Measurements from ENCODE around the gene AOPEP.
"Not testable (repeated sequence)": the region's sequence is repeated elsewhere in the genome, so short reads cannot be mapped to it uniquely, and the experiment has no call there.

AOPEP gene

DNA sequence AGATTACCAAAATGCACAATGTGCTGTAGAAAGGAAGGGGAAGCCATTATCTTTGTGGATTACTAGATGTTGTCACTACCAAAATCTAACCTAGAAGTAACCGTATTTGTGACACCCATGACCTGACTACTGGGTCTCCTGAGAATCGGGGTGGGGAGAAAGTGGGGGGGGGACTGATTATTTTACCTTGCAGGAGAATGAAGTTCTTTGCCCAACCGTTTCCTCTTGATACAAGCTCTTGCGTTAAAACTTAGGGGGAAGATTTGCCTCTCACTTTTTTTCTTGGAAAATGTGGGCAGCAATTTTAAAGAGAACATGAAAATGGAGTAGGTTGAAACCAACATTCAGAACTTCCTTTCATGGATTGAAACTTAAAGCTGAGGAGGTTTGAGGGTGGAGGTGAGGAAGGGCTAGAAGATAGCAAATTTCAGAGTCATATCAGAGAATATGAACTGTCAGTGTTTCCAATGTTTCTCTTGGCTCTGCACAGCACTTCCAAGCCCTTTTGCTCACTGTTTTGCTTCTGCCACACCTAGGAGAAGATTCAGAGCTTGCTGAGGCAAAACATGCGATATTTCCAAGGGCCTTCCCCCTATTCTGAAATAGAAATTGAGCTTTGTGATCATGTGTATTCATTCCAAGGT is 280.8 kb downstream of the AOPEP start:
- DNase-seq (ENCODE audit: low read depth, low spot score), result no peak
- H3K4me3 ChIP-seq (ENCODE audit: low read length), result no peak overlapping the region

DNA sequence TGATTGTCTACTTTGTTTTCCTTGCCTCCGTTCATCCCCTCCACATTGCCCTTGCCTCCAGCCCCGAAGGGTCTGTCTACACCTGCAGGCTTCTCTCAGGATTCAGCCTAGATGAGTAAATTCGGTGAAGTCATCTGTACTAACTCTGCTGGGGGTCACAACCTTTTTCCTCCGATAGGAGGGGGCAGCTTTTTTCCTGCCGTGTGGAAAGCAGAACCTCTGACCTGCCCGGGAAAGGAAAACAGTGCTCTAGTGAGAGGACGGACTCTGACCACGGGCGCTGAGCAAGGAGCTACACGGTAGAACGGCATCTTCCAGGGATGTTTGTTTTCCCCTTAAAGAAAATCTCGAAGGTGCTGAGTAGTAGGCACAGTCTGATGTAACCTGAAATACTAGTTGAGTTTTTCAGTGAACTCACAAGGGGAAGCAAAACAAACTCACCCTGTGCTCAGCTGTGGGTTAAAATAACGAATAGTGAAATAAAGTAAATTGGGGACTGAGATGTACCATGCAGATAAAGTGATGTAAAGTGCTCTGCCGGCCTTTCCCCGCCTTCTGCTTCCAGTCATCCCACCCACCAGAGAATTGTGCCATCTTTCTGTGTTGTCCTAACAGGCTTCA is 281.8 kb downstream of the AOPEP start:
- H3K4me3 ChIP-seq (ENCODE audit: low read length), result no peak overlapping the region
- DNase-seq (ENCODE audit: low read depth, low spot score), result no peak

DNA sequence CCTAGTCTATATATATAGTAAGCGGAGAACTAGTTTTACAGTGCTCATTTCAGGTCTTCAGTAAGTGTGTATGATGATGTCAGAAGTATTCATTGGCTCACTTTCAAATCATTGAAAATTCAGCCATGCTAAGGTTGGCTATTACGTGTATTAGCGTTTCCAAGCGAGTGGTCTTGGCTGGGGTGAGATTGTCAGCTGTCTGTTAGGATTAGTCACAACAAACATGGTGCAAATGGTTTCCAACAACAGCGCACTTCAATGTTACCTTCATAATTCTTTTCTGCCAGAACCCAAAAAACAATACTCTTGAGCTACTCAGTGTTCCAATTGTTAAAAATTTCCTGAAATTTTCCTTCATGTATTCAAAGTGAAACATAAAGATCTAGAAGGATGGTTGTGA is 283.0 kb downstream of the AOPEP start:
- DNase-seq (ENCODE audit: low read depth, low spot score), result no peak
- no peak overlapping the region for H3K4me3 ChIP-seq (ENCODE audit: low read length)

DNA sequence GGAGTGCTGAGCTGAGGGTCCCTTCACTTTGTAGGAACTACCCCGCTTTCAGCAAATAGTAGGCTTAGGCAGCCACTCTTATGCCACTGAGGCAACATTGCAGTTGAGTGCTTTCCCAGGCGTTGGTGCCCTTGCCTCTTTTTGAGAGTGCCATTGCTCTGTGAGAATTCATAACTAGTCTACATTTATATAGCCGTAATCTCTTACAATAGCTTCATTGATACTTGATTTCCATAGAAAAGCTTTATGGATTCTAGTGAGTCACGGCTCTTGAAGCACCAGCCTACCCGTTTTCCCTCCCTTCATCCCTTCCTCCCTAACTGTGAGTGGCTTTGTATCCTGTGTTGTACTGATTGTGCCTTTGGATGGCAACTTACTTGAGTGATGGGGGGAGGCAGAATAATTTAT is 283.9 kb downstream of the AOPEP start:
- H3K4me3 ChIP-seq (ENCODE audit: low read length), result no peak overlapping the region
- no peak for DNase-seq (ENCODE audit: low read depth, low spot score)

DNA sequence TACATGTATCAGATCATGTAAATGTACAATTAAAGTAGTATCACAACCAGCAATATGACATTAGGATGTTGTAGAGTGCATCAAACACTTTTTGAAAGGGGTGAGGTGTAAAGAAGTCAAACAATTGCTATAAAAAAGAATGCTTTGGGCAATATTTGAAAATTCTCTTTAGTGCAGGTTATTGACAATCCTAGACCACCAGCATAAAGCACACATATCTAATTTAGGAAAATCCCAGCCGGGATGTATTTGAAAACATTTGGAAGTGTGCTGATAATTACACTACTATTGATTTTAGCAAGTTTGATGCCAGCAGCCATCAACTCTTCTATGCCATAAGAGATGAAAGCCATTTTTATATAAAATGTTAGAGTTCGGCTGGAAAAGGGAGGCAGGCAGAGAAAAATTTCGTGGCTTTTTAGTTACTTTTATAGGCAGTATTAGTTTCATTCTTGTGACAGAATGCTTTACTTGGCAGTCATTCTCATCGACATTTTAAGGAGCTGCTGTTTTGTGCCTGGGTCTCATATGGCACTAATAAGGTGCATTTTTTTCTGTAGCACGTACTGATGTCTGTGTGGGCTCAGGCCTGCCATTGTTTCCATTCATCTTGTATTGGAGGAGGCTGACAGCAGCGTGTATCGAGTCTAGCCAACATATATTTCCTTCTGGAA is 285.7 kb downstream of the AOPEP start:
- H3K4me3 ChIP-seq (ENCODE audit: low read length), result no peak overlapping the region
- no peak for DNase-seq (ENCODE audit: low read depth, low spot score)

DNA sequence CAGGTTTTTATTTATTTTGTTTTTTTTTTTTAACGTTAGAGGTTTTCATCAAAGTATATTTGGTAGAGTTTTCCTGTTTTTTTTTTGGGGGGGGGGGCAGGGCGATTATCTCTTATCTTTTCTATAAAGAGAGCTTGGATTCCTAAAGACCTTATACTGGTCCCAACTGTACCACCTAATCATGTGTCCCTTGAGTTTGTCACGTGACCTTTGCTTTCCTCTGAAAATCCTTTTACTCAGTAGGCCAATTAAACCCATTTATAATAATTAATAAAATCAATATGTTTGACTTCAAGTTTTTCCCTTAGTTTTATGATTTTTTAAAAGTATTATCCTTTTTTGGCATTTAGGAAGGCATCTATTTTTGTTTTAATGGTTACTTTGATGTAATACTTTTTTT is 286.4 kb downstream of the AOPEP start:
- no peak overlapping the region for H3K4me3 ChIP-seq (ENCODE audit: low read length)
- no peak for DNase-seq (ENCODE audit: low read depth, low spot score)

DNA sequence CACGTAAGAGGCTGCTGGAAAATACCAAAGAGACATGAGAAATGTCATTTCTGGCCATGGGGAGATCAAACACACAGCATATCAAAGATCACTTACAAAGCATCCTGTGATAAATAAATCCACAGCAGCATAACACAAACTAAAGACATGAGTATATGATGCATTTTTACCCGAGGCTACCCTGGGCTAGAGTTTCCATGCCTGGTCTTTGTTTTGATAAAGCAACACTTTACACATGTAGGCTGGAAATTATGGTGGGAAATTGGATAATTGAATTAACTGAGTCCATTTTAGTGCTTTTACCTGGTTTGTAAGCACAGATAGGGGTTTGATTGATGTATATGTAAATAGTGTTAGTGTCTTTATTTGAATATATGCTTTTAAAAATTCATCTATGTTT is 288.4 kb downstream of the AOPEP start:
- no peak overlapping the region for H3K4me3 ChIP-seq (ENCODE audit: low read length)
- DNase-seq (ENCODE audit: low read depth, low spot score), result no peak

DNA sequence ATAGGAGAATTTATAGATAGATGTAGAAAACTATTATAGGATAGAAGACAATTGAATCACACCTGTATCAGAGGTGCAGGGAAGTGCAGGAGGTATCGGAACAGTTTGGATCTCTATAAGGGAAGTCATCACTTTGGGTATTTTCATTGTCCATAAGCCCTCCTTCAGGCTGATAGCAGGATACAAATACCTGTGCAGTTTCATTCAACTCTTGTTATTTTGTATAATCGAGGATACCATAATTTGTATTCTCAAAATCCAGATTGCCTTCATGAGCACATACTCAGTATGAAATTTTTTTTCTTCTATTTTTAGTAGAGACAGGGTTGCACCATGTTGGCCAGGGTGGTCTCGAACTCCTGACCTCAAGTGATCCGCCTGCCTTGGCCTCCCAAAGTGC is 289.1 kb downstream of the AOPEP start:
- H3K4me3 ChIP-seq (ENCODE audit: low read length), result no peak overlapping the region
- DNase-seq (ENCODE audit: low read depth, low spot score), result no peak

DNA sequence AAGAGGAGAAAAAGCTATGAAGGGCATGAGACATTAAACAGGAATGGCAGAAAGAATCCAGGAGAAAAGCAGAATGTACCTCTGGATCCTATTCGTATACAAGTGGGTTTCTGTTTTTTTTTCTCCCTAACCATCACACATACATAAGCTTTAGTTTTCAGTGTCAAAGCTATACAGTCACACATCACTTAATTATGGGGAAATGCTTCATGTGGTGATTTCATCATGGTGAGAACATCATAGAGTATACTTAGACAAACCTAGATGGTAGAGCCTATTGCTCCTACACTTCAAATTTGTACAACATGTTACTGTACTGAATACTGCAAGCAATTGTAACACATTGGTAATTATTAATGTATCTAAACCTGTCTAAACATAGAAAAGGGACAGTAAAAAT is 290.6 kb downstream of the AOPEP start:
- DNase-seq (ENCODE audit: low read depth, low spot score), result no peak
- no peak overlapping the region for H3K4me3 ChIP-seq (ENCODE audit: low read length)

DNA sequence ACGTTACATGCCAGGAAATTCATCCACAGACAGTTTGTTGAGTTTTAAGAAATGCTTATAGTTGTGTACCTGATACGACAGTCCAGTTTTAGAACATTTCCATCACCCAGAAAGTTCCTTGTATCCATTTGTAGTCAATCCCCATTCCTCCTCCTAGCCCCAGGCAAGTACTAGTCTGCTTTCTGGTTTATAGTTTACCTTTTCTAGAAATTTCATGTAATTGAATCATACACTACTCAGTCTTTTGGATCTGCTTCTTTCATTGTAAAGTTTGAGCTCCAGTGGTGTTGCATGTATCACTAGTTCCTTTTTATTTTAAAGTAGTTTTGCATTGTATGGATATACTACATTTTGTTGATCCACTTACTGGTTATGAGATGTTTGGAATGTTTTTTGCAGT is 291.2 kb downstream of the AOPEP start:
- no peak overlapping the region for H3K4me3 ChIP-seq (ENCODE audit: low read length)
- DNase-seq (ENCODE audit: low read depth, low spot score), result no peak

DNA sequence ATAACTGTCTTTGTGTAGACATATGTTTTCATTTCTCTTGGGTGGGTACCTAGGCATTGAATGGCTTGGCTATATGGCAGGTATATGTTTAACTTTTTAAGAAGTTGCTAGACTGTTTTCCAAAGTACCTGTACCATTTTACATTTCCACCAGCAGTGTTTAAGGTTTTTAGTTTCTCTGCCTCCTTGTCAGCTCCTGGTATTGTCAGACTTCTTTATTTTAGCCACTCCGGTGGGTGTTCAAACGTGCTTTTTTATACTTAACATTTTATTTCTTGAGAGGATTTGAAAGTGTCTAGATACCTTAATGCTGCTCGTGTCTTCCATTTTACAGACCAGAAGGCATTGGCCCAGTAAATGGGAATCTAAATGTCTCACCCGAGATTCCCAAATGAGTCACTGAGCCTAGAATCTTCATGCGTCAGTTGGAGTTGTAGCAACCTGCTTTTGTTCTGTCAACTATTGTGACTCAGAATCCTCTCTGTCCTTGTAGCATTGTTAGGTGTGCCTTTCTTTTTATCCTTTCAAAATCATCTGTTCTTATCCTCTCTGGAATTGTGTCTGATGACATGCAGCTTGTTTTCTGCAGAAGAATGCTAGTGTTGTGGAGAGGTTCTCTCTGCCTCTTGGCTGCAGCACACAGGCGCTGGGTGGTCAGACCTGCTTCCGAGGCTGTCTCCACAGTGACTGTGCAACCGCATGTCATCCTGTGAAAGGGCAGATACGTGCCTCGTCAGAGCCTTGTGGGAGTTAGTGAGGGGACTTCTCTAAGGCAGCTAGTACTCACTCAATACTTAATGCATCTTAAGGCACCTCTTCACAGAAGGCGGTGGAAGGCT is 291.8 kb downstream of the AOPEP start:
- no peak for DNase-seq (ENCODE audit: low read depth, low spot score)
- H3K4me3 ChIP-seq (ENCODE audit: low read length), result no peak overlapping the region

DNA sequence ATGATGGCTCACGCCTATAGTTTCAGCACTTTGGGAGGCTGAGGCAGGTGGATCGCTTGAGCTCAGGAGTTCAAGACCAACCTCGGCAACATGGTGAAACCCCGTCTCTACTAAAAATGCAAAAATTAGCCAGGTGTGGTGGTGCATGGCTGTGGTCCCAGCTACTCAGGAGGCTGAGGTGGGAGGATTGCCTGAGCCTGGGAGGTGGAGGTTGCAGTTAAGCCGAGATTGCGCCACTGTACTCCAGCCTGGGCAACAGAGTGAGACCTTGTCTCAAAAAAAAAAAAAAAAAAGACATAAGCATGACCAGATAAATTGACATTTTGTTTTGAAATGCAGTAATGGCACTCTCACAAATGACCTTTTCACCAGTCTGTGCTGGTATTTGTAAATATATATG is 294.1 kb downstream of the AOPEP start:
- not testable (repeated sequence) for H3K4me3 ChIP-seq (ENCODE audit: low read length); DNase-seq (ENCODE audit: low read depth, low spot score)

DNA sequence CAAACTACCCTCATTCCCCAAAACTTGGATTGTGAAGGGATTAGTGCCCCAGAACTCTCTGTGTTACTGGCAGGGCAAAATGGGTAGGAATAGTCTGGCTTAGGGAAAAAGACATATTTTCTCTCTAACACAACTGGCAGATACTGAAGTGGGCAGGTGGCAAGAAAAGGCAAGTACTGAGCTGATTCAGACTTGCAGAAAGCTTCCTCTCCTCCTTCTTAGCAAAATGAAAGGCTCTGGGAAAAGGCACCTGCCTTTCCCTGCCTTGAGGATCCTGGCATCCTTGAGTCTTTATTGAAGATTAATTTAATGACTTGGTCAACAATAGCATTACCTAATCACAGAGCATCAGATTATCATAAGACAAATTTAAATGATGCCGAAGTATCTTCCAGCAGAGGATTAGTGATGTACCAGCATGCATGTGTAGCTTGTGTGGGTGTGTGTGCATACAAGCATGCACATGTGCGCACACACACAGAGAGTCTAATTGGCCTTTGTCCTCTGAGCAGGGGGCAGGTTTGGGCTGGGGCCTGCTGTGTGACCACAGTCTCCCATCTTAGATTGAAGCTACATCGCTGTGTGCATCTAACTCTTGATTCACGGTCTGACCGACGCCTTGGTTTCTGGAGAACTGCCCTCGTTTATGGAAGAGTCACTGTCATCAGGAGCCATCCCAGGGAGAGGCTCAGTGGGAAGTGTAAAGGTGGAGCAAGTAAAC is 294.8 kb downstream of the AOPEP start:
- no peak overlapping the region for H3K4me3 ChIP-seq (ENCODE audit: low read length)
- no peak for DNase-seq (ENCODE audit: low read depth, low spot score)

DNA sequence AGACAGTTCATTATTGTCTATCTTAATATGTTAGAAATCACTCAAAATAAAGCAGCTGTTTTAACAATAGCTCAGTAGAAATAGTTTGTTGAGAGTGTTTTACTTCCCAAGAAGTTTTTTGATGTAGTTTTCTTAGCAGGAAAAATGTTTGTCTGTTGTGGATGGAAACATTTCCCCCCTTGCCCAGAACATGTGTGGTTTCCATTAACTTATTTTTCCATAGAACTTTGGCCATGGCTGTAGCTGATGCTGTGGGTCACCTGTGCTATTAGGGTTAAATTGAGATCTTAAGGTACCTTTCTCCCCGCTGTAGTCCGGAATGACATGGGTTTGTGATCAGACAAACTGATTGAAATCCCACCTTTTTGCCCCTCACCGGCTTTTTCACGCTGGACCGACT is 296.2 kb downstream of the AOPEP start:
- no peak for DNase-seq (ENCODE audit: low read depth, low spot score)
- H3K4me3 ChIP-seq (ENCODE audit: low read length), result no peak overlapping the region

DNA sequence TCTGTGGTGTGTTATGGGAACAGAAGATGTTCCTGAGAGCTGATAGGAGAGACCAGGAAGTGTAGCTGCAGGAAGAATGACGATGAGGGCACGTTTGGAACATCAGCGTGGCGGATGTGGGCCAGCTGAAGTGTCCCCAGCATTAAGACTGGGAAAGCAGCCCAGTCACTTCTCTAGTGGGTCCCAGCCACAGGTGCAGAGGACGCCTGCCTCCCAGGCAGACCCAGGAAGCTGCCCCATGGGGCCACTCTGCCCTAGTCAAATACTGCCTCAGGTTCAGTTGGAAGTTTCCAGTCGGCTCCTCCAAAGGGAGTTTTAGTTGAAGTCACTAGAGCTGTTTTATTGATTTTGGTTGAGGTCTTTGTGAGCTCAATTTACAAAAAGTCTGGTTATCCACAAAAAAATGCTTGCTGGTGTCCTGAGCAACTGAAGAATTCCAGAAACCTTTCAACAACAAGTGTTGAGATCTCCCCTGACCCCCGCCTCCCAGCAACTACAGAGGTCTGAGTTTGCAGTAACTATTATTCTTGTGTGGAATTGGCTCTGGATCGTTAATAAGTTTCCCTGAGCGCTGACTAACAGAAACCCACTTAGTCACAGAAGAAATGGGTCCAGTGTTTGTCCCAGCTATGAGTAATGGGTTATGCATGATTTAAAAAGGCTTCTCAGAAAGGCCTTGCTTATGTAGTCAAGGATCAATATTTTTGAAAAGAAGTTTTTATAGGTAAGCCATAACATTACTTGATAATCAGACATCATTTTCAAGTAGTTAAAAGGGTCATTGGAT is 296.9 kb downstream of the AOPEP start:
- no peak overlapping the region for H3K4me3 ChIP-seq (ENCODE audit: low read length)
- no peak for DNase-seq (ENCODE audit: low read depth, low spot score)

DNA sequence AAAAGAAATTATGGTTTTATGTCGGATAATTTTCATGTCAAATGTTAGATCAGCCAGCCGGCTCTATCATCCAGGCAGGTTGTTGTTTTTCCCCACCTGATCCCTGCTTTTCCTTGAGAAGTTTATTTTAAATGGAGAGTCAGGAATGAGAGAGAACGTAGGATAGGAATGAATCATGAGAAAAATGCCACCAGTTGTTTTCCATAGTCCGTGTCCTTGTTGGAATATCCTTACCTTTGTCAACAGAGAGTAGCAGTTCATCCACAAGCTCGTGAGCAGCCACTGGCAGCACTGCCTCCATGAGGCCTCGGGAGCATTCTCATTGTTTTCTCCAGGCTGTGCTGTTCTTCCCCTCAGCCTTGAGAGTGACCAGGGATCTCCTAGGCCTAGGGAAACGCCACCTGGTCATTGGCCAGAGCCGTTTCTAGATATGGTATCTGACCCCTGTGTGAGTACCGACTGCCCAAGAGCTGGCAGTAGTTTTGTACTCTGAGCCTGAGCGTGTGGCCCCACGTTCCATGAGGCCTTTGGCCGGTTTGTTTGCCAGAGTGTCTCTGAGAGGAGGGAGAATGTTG is 297.7 kb downstream of the AOPEP start:
- no peak overlapping the region for H3K4me3 ChIP-seq (ENCODE audit: low read length)

DNA sequence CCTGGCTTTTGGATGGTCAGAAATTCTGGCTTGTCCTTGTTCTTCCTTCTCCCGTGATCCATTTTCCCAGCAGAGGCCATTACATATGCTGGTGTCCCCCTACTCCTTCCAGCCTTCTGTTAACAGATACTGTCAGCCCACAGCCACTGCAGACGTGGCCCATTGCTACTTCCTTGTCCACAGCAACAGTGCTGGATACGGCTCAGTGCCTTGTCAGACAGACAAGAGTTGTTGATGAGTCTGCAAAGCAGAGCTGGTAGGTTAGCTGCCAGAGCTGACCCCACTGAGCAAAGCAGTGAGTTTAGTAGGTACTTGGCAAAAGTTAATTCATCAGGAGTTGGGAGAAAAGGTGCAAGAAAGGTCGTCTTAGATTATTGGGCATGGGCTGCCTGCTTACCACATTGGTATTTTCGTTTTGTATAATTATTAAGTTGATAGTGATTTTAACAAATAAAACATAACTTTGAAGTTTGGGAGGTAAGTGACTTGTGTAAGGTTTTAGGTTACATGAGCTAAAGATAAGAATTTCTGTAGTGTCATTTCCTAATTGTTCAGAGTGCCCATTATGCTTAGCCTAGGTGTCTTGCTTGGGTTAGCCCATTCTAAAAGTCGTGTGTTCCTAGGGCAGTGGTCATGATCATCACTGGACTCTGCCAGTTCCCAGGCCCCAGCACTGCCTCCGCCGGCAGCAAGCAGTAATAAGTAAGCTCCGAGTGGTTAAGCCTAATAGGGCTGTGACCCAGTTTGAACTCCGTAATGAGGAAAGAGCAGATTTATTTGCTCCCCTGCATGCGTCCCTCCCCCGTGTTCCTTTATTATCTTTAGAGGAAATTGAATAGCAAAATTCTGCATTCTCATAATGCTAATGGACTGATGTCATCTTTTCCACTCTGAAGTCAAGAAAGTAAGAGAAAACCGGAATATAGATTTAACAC is 299.0 kb downstream of the AOPEP start:
- H3K4me3 ChIP-seq (ENCODE audit: low read length), result no peak overlapping the region
- DNase-seq (ENCODE audit: low read depth, low spot score), result no peak

More for the DNA sequence above, 297.7 kb downstream of the AOPEP start:
- DNase-seq (ENCODE audit: low read depth, low spot score), result no peak
